ENCODE data around the gene CTCFL.

CTCFL gene, protein sequence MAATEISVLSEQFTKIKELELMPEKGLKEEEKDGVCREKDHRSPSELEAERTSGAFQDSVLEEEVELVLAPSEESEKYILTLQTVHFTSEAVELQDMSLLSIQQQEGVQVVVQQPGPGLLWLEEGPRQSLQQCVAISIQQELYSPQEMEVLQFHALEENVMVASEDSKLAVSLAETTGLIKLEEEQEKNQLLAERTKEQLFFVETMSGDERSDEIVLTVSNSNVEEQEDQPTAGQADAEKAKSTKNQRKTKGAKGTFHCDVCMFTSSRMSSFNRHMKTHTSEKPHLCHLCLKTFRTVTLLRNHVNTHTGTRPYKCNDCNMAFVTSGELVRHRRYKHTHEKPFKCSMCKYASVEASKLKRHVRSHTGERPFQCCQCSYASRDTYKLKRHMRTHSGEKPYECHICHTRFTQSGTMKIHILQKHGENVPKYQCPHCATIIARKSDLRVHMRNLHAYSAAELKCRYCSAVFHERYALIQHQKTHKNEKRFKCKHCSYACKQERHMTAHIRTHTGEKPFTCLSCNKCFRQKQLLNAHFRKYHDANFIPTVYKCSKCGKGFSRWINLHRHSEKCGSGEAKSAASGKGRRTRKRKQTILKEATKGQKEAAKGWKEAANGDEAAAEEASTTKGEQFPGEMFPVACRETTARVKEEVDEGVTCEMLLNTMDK

DNA sequence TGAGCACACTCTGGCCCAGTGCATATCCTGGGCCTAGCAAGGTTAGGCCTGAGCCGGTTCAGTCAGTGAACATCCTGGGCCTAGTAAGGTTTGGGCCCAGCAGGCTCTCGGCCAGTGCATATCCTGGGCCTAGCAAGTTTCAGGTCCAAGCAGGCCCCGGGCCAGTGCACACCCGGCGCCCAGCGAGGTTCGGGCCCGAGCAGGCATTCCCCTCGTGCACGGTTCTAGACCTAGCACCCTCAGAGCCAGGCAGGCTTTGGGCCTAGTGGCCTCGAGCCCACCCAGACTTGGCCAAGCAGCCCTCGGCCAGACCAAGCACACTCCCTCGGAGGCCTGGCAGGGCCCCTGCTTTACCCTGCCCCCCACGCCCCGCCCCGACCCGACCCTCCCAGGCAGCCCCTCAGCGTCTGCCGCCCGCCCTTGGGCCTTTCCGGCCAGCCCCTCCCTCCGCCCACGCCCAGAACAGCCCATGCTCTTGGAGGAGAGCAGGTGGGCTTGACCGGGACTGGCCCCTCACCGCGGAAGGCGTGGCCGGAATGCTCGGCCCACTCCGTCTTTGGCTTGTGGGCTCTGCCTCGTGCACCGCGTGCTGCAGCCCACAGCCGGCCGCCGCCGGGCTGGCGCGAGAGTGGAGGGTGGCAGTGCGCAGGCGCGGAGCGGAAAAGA, at the start of gene CTCFL:
Gene CTCFL (minus strand): TSS at position 630 of the 666 bp plus-strand sequence. CDS start 935 bp downstream, outside the sequence.
- DNase-seq = no peak

DNA sequence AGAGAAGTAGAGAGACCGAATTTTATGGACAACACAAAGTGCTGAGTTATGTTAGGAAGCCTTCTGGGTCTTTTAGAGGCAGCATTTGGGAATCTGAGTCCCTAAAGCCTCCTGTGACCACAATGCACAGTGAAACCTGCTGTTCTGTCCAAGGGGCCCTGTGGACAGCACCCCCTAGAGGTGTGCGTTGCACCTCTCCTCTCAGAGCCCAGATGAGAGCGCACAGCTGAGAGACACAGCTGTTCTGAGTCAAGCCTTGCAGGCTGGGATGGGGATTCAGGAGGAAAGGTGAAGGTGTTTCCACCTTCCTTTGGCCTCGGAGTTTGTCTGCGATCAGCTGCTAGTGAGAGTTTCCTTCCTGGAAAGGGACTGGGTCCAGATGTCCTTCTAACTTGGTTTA, 49.0 kb upstream of the CTCFL start:
- no peak for DNase-seq

DNA sequence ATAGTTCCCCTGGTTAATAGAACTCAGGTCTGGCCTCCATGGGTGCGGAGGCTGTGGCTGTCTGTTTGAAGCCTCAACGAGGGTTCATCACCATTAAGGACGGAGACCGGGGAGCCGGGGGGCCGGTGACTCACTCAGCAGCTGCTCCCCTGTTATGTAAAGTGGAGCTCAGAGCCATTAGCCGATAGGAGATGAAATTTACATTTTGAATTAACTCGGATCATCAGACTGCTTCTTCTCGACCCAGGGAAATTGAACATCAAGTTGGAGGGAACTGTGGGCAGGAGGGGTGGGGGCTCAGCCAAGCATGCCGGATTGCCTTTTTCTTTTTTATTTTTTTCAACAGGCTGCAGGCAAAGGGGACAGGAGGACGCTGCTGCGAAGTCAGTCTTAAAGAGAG, 48.3 kb upstream of the CTCFL start:
- DNase-seq = no peak

DNA sequence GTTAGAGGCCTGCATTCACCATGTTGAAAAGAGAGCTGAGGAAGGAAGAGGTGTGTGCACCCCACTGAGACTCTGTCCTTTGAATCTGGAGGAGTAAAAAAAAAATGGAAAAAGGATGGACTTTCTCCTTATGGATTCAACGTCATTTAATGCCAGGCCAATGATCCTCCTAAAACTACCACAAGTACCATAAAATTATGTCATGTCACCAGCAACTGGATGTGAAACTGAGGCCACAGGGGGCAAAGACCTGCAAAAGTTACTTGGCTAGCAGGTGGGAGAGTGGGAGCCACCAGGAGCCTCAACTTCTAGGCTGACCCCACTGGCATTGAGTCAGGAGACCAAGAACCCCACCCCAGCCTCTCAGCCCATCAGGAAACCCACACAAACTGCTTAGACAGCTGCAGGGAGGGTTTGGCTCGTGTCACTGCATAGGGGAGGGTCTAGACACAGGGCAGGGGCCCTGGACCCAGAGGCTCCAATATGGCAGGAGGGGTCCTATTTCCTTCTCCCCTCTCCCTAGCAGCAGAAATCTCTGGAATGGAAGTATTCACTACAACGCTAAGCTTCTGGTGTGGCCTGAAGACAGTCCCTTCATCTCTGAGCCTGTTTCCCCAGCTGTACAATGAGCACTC, 47.0 kb upstream of the CTCFL start:
- no peak for DNase-seq

DNA sequence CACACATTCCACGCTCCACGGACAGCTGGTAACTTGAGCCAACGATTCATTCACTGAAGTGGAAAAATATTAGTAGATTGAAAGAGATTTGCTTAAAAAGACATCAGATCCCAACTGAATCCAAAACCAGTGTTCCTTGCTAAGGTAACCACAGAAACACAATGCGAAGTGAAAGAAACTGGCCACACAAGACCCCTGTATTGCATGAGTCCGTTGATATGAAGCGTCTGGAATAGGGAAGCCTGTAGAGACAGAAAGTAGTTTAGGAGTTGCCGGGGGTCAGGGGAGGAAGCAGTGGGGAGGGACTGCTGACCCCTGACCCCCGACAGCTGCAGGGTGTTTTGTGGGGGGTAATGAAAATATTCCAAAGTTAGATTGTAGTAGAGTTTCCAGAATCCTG, 46.0 kb upstream of the CTCFL start:
- DNase-seq = no peak

GRCh38 chr20:57570145-57570850, 45.4 kb upstream of the CTCFL start:
- no peak for DNase-seq

- DNase-seq = no peak
Measured at GRCh38 chr20:57568960-57569359, 44.0 kb upstream of the CTCFL start.

DNA sequence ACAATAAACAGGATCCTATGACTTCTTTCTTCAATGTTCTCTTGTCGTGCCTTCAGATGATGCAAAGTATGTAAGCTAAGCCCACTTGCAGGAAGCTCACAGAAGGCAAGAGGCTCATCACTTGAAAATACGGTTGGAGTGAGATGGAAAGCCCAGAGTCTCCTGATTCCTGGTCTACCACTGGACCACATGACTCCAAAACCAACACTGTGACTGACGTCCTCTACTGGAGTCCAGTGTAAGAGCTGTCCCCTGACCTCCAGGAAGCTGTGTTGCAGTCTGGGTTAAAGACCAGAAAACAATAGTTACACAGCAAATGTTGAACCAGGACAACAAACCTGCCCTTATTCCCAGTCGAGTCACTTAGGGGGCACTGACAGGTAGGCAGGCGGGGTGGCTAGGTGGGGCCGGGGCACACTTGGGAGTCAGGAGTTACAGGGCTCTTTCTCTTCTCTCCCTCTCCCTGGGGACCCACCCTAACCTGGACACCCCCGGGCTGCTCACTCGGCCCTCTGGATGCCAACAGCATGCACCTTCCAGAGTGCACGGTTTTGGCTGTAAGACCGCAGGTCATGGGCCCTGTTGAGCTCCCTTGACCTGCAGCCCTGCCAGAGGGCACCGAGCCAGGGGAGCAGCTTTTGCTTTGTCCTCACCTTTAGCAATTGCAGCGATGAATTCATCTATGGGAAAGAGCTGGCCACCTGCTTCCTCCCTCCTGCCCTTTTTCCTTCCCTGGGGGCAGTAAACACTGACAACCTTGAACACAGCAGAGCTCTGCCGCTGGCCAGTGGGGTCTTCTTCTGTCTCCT, 43.4 kb upstream of the CTCFL start:
- no peak for DNase-seq

- DNase-seq = no peak
Measured at GRCh38 chr20:57567471-57568079, 42.6 kb upstream of the CTCFL start.

- no peak for DNase-seq
Measured at GRCh38 chr20:57566803-57567459, 42.0 kb upstream of the CTCFL start.

DNA sequence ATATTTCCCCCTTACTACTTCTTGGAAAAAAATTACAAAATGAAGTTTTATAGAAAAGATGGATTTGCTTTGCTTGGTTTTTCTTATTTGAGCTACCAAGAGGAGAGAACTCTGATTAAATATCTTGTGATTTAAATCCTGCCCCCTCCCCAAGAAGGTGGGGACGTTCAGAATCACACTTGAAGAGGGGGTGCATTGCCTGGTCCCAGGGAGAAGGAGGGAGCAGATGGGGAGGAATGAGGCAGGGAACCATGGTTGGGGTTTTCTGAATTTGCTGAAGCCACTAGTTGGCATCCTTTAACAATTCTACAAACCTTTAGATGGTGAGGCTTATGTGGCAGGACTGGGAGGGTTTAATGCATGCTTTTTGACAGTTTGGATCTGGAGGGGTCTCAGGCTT, 41.5 kb upstream of the CTCFL start:
- DNase-seq = no peak

DNA sequence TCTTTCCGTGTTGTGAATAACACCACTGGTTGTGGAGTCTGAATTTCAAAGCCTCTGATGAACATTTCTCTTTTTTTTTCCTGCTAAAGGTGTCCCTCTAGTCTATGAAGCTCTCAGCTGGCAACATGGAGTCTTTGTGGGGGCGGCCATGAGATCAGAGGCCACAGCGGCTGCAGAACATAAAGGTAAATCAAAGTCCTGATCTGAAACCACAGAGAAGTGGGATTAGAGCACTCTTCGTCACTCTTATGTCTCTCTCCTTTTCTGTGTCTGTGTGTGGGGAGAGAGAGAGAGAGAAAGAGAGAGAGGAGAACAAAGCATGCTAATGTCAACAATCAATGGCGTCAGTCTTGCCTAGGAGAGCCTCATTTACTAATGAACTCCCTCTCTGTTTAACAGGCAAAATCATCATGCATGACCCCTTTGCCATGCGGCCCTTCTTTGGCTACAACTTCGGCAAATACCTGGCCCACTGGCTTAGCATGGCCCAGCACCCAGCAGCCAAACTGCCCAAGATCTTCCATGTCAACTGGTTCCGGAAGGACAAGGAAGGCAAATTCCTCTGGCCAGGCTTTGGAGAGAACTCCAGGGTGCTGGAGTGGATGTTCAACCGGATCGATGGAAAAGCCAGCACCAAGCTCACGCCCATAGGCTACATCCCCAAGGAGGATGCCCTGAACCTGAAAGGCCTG, 40.2 kb upstream of the CTCFL start:
- no peak for DNase-seq

DNA sequence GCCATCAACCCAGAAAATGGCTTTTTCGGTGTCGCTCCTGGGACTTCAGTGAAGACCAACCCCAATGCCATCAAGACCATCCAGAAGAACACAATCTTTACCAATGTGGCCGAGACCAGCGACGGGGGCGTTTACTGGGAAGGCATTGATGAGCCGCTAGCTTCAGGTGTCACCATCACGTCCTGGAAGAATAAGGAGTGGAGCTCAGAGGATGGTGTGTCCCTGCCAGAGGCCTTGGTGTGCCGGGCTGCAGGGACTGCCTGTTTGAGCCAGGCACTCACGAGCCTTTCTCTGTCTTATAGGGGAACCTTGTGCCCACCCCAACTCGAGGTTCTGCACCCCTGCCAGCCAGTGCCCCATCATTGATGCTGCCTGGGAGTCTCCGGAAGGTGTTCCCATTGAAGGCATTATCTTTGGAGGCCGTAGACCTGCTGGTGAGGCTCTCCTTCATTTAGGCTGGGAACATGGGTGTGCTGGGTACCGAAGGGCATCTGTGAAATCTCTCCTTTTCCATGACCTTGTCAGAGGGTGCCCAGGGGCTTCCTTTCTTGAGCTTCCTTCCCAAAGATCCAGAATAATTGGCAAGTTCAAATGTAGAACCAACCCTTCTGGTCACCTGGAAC, 39.4 kb upstream of the CTCFL start:
- no peak for DNase-seq

- DNase-seq = no peak
Measured at GRCh38 chr20:57563522-57563921, 38.6 kb upstream of the CTCFL start.

DNA sequence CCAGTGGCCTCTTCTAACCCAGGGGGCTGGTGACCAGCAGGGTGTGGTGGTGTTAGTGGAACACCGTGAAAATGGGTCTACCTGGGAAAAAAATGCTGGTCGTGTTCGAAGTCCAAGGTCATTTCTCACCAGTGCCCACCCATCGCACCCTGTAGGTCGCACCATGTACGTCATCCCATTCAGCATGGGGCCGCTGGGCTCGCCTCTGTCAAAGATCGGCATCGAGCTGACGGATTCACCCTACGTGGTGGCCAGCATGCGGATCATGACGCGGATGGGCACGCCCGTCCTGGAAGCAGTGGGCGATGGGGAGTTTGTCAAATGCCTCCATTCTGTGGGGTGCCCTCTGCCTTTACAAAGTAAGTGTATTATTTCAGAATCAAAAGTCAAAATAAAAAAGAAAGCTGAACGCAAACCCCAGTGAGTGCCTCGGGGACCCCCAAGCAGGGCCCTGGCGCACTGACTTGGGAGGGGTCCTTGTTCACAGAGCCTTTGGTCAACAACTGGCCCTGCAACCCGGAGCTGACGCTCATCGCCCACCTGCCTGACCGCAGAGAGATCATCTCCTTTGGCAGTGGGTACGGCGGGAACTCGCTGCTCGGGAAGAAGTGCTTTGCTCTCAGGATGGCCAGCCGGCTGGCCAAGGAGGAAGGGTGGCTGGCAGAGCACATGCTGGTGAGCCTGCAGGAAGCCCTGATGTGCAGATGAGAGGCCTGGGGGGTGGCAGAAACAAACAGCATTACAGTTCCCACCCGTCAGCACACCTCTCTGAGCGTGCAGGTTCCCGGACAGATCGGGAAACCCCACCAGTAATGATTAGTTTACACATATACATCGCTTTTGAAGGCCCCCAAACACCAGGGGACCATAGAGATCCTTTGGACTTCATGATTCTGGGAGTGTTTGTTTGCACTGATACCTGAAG, 37.9 kb upstream of the CTCFL start:
- no peak for DNase-seq

DNA sequence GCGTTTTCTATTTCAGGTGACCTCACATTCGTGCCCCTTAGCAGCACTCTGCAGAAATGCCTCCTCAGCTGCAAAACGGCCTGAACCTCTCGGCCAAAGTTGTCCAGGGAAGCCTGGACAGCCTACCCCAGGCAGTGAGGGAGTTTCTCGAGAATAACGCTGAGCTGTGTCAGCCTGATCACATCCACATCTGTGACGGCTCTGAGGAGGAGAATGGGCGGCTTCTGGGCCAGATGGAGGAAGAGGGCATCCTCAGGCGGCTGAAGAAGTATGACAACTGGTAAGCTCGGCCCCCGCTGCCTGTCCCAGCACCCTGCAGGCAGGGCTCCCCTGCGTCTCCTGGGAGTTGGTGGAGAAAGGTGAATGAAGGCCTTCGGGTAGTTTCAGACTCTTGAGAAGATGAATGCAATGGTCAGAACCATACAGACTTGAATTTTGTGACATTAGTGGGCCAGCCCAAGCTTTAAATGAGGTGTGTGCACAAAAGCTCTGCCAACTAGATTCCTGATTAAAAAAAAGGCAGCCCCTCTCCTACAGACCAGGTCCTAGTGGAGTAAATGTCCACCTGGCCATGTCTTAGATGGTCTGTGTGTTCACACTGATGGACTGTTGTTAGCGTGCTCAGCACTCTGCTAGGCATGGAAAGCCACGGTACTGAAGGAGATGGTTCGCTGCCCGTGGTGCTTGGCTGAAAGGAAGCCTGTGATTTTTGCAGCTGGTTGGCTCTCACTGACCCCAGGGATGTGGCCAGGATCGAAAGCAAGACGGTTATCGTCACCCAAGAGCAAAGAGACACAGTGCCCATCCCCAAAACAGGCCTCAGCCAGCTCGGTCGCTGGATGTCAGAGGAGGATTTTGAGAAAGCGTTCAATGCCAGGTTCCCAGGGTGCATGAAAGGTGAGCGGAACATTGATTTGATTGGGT, 36.7 kb upstream of the CTCFL start:
- no peak for DNase-seq

DNA sequence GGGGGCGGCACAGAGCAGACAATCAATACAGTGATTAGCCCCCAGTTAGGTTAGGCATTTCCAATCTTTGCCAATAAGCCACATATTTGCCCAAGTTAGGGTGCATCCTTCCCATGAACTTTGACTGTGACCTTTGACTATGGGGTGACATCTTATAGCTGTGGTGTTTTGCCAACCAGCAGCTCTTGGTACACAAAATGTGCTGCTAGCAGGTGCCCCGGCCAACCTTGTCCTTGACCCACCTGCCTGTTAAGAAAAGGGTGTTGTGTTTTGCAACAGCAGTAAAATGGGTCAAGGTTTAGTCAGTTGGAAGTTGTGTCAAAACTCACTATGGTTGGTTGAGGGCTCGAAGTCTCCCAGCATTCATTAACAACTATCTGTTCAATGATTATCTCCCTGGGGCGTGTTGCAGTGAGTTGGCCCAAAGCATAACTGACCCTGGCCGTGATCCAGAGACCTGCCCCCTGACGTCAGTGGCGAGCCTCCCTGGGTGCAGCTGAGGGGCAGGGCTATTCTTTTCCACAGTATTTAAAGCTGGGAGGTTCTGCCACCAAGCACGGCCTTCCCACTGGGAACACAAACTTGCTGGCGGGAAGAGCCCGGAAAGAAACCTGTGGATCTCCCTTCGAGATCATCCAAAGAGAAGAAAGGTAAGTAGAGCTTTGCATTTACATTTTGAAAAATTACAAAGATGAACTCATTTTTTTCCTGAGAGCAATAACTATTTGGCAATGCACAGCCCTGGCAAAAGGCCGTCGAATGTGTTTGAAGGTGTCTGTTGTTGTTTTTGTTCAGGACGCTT, 35.8 kb upstream of the CTCFL start, which contains the start of gene PCK1:
Gene PCK1 (plus strand): TSS at position 557 of the 802 bp plus-strand sequence. CDS start 302 bp downstream, outside the sequence.
- no peak for DNase-seq

Data from NCI-H2171 treated with DMSO at 0.1 percent for 48 hours (cell line).